Tibial artery (tissue), 4 donors: ENCODE results near the gene SLC5A8.
"Not testable (repeated sequence)": the region's sequence is repeated elsewhere in the genome, so short reads cannot be mapped to it uniquely, and the experiment has no call there.

ENCODE experiments used
- DNase-seq, 2 donors: peaks; one replicate each; pipeline ENCODE4 v3.0.0-alpha.2; 2019
- H3K27ac ChIP-seq, 2 donors: fragments of 200-600 bp; sonication (generic) in 1 of 2; 1 replicate in 1 of 2; 2 replicates in 1 of 2; pipeline ENCODE4 v1.5.1; 2018 to 2019; ENCODE audit warnings: mild to moderate bottlenecking in 1 of 2
- H3K27me3 ChIP-seq, 2 donors: fragments of 200-600 bp; sonication (generic) in 1 of 2; one replicate each; pipeline versions ENCODE4 v1.5.1 to v1.6.0; 2016 to 2019
- H3K36me3 ChIP-seq, 3 donors: fragments of 200-600 bp; sonication (generic) in 2 of 3; one replicate each; pipeline ENCODE4 v1.5.1; 2016 to 2019; ENCODE audit warnings: mild to moderate bottlenecking in 2 of 3
- H3K4me1 ChIP-seq, 4 donors: fragments of 200-600 bp; sonication (generic) in 2 of 4; 1 replicate in 3 of 4; 2 replicates in 1 of 4; pipeline ENCODE4 v1.5.1; 2016 to 2019
- H3K4me3 ChIP-seq, 2 donors: fragments of 200-600 bp; sonication (generic) in 1 of 2; 1 replicate in 1 of 2; 2 replicates in 1 of 2; pipeline ENCODE4 v1.5.1; 2018 to 2019; ENCODE audit warnings: mild to moderate bottlenecking in 2 of 2
- H3K9me3 ChIP-seq, 3 donors: fragments of 200-600 bp; sonication (generic) in 1 of 3; one replicate each; pipeline ENCODE4 v1.5.1; 2016 to 2019
- CTCF ChIP-seq, 2 experiments: fragments of 200-600 bp in 1 of 2; fragments of 450-650 bp in 1 of 2; IDR thresholded peaks; one replicate each; pipeline ENCODE4 v1.5.1; 2017 to 2019; ENCODE audit warnings: antibody characterized with exemption in 2 of 2, mild to moderate bottlenecking in 1 of 2, moderate library complexity in 1 of 2
- intact Hi-C: fragments of 100-400 bp; cut with DNase I; formaldehyde crosslinking; loops from one replicate; pipeline ENCODE4 v1.15.0; 2023; ENCODE audit warnings: low total_unique reads

SLC5A8 gene

GRCh38 chr12:101172316-101172715, 37.7 kb downstream of the SLC5A8 start:
- DNase-seq = no peak

GRCh38 chr12:101168001-101168400, 42.0 kb downstream of the SLC5A8 start:
- Histone ChIP-seq H3K9me3 (no peaks in the 10 kb centered on the region), H3K27ac (no peak overlapping the region), H3K4me3 (no peak overlapping the region), H3K4me1 (no peaks in the 10 kb centered on the region), H3K27me3 (no peaks in the 10 kb centered on the region), H3K36me3 (no peaks in the 10 kb centered on the region)
- no peak for TF ChIP-seq CTCF (IDR thresholded peaks at IDR 0.05)
- DNase-seq = no peak
- intact Hi-C loops = no loop called here

More at GRCh38 chr12:101172316-101172715, 37.7 kb downstream of the SLC5A8 start:
- H3K27ac ChIP-seq = no peak overlapping the region
- H3K4me1 ChIP-seq = no peaks in the 10 kb centered on the region
- H3K27me3 ChIP-seq = no peaks in the 10 kb centered on the region
- no peak for TF ChIP-seq CTCF (IDR thresholded peaks at IDR 0.05)
- H3K9me3 ChIP-seq = peaks cover 0 to 5% (median 0%) of the 10 kb centered on the region in 3 donors
- no peak overlapping the region for H3K4me3 ChIP-seq
- no peaks in the 10 kb centered on the region for H3K36me3 ChIP-seq
- intact Hi-C loops = no loop called here

DNA sequence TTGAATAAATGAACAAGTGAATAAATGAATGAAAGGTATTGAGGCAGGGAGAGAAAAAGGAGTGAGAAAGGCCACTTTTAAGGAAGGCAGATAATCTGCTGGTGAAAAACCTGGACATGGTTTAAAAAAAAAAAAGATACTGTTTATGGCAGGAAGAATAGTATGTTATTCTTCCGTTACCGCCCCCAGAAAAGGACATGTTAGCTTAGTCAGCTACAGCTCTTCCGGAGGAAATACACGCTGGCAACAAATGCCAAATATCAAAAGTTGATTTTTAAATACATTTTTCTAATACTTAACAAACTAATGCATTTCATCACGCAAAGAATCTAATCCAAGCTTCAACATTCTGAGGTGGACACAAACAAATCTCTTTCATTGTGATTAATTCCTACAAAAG, 43.2 kb downstream of the SLC5A8 start:
- DNase-seq = no peak
- intact Hi-C loops = no loop called here
- H3K27me3 ChIP-seq = no peaks in the 10 kb centered on the region
- no peak for TF ChIP-seq CTCF (IDR thresholded peaks at IDR 0.05)
- no peak overlapping the region for H3K27ac ChIP-seq
- H3K4me1 ChIP-seq = no peaks in the 10 kb centered on the region
- H3K36me3 ChIP-seq = no peaks in the 10 kb centered on the region
- no peak overlapping the region for H3K4me3 ChIP-seq
- H3K9me3 ChIP-seq = no peaks in the 10 kb centered on the region

GRCh38 chr12:101165319-101165718, 44.7 kb downstream of the SLC5A8 start:
- no peak for TF ChIP-seq CTCF (IDR thresholded peaks at IDR 0.05)
- Histone ChIP-seq H3K36me3 (no peaks in the 10 kb centered on the region), H3K4me1 (no peaks in the 10 kb centered on the region), H3K27ac (no peak overlapping the region), H3K9me3 (no peaks in the 10 kb centered on the region), H3K27me3 (no peaks in the 10 kb centered on the region), H3K4me3 (no peak overlapping the region)
- DNase-seq = no peak
- intact Hi-C loops = no loop called here

GRCh38 chr12:101145777-101146431, 64.1 kb downstream of the SLC5A8 start:
- H3K4me3 ChIP-seq, H3K27ac ChIP-seq, H3K9me3 ChIP-seq, H3K27me3 ChIP-seq, DNase-seq, H3K36me3 ChIP-seq, H3K4me1 ChIP-seq, intact Hi-C loops: not testable (repeated sequence)

- DNase-seq = no peak
- Histone ChIP-seq H3K4me3 (no peak overlapping the region), H3K36me3 (no peaks in the 10 kb centered on the region), H3K9me3 (no peaks in the 10 kb centered on the region), H3K4me1 (peaks cover 0 to 17% (median 3%) of the 10 kb centered on the region in 4 donors), H3K27ac (peak overlapping the region in 1 of 2 donors; percentile 23), H3K27me3 (no peaks in the 10 kb centered on the region)
- intact Hi-C loops = no loop called here
- TF ChIP-seq CTCF (IDR thresholded peaks at IDR 0.05) = no peak
Measured at GRCh38 chr12:101127521-101128219, 82.4 kb downstream of the SLC5A8 start.
